H54 (cell line): ENCODE results near the gene ASB2.

ENCODE experiments used
- DNase-seq: peaks from one replicate; pipeline ENCODE4 v3.0.0; 2011; ENCODE audit warnings: low spot score, mixed read lengths; ENCODE audit not compliant: insufficient read length
- FAIRE-seq: peaks from 3 replicates; lab custom pipeline; 2011; peaks lifted over from hg19 to GRCh38; lab: Jason Lieb, UNC
- POLR2A ChIP-seq: IDR thresholded peaks from 2 replicates; pipeline ENCODE4 v1.6.1; 2011; ENCODE audit warnings: low read depth, mild to moderate bottlenecking, low read length

The ASB2 gene

DNA sequence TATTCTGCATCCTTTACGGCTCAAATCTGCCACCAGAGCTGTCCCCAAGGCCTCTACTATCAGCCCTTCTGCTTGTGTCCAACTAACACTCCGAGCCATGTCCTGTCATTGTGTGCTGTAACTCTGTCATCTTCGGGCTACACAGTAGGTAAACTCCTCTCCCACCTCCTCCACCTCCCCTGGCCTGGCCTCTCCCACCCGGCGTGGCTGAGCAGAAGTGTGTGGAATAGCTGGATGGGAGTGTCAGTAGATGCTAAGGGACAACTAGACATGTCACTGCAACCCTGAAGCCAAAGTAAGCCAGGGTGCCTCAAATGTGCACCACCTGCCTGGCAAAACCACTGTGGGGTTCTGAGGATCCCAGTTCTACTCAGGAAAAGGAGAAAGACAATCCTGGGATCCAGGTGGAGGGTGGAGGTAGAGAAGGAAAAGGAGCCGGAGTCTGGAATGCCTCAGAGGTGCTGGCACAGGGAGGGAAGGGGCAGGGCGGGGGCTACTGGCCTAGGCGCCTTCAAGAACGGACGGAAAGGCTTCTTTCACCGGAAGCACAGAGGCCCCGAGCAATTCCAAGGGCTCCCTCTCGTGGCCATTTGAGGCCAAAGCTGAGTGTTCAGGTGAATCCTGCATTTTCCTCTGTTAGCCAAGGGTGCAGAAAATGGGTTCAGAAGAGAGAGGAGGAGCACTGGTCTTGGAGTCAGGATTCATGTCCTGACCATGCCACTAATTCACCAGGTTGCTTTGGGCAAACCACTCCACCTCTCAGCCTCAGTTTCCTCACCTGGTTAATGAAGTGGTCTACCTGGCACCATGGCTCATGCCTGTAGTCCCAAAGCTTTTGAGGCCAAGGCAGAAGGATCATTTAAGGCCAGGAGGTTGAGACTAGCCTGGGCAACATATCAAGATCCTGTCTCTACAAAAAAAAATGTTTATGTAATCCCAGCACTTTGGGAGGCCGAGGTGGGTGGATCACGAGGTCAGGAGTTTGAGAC, 69.7 kb downstream of the ASB2 start:
- TF ChIP-seq POLR2A: no peak
- DNase-seq: peak; percentile 79
- FAIRE-seq: peak; percentile 36

DNA sequence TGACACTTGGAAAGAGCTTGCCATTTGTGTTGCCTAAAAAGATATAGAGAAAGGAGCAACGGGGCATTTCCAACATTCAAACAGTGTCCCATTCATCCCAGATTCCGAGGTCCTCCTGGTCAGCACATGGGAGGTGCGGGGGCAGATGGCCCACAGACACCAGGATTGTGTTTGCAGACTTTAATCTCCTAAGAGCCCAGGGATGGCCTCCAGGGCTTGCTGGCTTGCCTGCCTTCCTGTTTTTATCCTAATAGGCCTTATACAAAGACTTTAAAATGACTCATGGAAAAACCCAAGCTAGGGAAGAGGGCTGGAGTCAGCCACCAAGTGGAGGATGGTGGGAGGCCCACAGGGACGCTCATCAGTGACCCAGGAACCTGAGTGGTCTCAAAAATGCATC, 70.7 kb downstream of the ASB2 start:
- FAIRE-seq: no peak
- no peak for TF ChIP-seq POLR2A
- no peak for DNase-seq

GRCh38 chr14:93903342-93904184, 72.8 kb downstream of the ASB2 start:
- no peak for TF ChIP-seq POLR2A
- FAIRE-seq (no peak), DNase-seq (peak; percentile 19)

DNA sequence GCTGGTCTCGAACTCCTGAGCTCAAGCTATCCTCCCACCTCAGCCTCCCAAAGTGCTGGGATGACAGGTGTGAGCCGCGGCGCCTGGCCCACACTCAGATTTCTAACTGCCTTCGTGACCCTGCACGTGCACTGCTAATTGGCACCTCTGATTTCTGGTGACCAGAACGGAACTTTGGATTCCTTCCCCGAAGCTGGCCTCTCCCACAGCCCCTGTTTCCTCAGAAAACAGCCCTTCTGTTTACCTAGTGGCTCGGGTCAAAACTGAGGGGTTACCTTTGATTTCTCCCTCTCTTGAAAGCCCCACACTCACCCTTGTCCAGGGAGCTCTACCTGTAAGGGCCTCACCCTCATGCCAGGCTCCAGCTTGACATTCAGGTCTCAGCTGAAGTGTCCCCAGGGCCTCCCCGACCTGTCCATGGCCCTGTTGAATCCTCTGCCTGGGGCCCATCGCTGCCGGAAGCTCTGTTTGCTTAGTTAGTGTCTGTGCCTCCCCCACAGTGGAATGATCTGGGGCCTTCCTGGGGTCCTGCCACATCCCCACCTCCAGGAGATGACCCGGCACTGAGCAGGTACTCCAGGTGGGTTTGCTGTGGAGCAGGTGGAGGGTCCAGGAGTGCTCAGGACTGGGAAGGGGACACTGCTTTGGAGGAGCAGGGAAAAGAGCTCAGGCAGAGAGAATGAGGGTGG, 73.6 kb downstream of the ASB2 start:
- FAIRE-seq: no peak
- no peak for DNase-seq
- no peak for TF ChIP-seq POLR2A

DNA sequence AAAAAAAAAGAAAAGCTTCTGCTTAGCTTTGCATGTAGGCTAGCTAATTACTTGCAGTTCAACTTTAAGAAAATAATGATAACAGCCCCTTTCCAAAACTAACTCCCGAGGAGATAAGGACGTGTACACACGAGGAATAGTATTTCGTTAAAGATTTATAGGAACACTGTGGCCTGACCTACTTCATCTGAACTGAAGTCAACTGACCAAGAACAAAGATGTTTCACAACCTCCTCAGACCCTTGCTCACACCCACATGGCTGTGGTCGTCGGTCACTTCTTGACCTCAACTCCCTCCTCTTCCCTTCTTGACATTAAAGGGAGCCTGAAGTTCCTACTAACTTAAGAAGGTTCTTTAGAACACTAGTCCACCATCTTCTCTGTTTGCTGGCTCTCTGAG, 74.6 kb downstream of the ASB2 start:
- DNase-seq: no peak
- no peak for TF ChIP-seq POLR2A
- no peak for FAIRE-seq

DNA sequence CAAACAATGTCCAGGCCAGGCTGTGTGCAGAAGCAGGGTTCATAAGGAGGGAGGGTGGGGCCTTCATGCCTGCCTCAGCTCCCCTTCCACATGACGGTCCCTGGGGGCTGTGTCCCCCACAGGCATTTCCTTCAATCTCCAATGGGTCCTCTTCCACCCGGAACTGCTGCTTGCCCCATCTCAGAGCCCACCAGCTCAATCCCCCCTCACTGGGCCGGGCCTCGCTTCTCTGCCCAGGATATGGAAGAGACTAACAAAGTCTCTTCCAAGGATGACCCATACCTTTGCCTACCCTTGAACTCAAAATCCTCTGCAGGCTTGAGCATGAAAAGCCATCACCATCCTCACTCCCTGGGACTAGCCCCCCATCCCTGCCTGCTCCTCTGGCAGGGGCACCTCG, 77.6 kb downstream of the ASB2 start:
- no peak for TF ChIP-seq POLR2A
- DNase-seq: no peak
- FAIRE-seq: no peak

- FAIRE-seq: no peak
- no peak for TF ChIP-seq POLR2A
Measured at GRCh38 chr14:93898081-93898611, 78.2 kb downstream of the ASB2 start.

DNA sequence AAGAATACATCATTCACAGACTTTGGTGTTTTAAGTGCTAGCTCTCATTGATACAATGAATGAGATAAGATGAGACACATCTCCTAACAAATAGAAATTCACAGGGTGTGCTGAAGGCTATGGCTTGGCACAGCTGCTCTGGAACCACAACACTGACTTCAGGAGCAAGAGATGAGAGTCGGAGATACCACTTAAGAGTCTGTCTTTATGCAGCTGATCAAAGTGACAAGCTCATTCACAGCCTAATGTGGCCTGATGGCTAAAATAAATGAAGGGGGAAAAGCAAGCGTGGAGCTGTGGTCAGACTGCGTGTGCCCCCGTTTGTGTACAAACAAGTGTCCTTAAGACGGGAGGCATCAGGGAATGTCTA, 78.9 kb downstream of the ASB2 start:
- FAIRE-seq (no peak), DNase-seq (no peak)
- TF ChIP-seq POLR2A: no peak

More at GRCh38 chr14:93898081-93898611, 78.2 kb downstream of the ASB2 start:
- DNase-seq: no peak

DNA sequence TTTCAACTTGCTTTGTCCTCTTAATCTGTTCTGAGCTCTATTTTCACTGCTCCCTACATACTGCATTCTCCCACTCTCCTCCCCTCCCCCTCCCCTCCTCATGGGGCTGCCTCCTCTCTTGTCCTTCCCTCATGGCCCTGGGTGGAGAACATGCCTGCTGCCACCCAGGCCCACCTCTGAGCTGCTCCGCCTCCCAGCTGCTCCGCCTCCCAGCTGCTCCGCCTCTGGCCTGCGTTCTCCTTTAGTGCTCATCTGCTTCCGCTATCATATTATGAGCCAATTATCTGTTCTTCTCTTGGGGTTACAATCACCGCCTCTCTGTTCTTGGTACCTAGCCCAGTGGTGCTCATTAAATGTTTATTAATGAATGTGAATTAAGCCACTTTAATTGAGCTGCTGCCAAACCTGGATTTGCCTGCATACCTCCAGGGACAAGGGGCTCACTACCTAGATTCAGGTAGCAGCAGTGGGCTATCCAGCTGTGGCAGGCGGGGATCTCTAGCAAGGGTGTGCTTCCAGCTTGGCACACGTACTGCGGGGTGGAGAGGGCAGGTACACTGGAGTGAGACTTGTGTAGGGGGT, 81.3 kb downstream of the ASB2 start:
- no peak for TF ChIP-seq POLR2A
- DNase-seq: no peak
- no peak for FAIRE-seq

GRCh38 chr14:93893661-93894261, 82.6 kb downstream of the ASB2 start:
- FAIRE-seq (no peak), DNase-seq (no peak)
- TF ChIP-seq POLR2A: no peak

GRCh38 chr14:93892923-93893558, 83.3 kb downstream of the ASB2 start:
- DNase-seq (peak; percentile 64), FAIRE-seq (no peak)
- TF ChIP-seq POLR2A: no peak

- no peak for DNase-seq
- no peak for TF ChIP-seq POLR2A
- FAIRE-seq: no peak
Measured at GRCh38 chr14:93892505-93892839, 83.9 kb downstream of the ASB2 start.

DNA sequence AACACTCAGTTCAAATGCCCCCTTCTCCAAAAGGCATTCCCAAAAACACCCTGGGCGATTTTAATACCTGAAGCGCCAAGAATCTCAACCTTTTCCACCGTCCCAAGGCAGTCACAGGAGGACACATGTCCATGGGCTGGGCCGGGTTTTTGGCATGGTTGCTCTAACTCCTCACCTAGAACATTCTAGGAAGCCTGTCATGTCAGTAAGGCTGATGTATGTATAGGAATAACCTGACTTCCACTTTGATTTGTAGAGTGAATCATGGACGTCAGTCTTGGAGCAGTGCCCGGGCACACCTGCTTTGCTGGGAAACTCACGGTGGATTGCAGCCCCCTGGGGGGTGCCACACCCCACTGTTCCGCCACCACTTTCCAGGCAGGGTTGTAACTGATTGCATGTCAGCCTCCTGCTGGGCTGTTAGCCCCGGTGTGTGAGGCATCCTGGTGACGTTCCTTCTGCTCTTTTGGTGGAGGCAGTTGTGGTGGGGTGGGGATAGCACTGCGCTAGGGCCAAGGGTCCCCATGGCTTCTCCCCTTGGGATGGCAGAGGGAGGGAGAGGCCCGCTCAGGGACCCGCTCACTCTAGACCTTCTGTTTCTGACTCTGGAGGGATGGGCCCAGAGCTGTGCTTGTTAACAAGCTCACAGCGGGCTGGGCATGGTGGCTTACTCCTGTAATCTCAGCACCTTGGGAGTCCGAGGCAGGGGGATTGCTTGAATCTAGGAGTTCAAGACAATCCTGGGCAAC, 84.4 kb downstream of the ASB2 start:
- TF ChIP-seq POLR2A: no peak
- DNase-seq (no peak), FAIRE-seq (no peak)
